ENCODE measurements around the gene PDIA4. TPM values are rescaled to one million over a fixed set of nuclear protein-coding genes. Genes with fewer than 3 reads are reported as not detected.
A peak's percentile ranks its signal among the peaks of the same experiment; 100 is the strongest.
"Not testable (repeated sequence)": the region's sequence is repeated elsewhere in the genome, so short reads cannot be mapped to it uniquely, and the experiment has no call there.

Gene PDIA4
- total RNA-seq, 2 donors from 2014 or later = 32.3 to 48.9 TPM

GRCh38 chr7:148987010-148987750 lies 41.1 kb downstream of the PDIA4 start:
- DNase-seq (ENCODE audit: low spot score) = peak; percentile 93
- Histone ChIP-seq H3K4me1 (peaks cover 0 to 41% of the 10 kb centered on the region in 2 donors), H3K27ac (peak overlapping the region; percentile 87 to 90)

GRCh38 chr7:148986742-148987009 lies 41.6 kb downstream of the PDIA4 start:
- TF ChIP-seq CTCF (IDR thresholded peaks at IDR 0.05) = no peak
- peaks cover 0 to 41% of the 10 kb centered on the region in 2 donors for H3K4me1 ChIP-seq
- no peaks in the 10 kb centered on the region for H3K9me3 ChIP-seq
- H3K27ac ChIP-seq = peak overlapping the region; percentile 87 to 90
- no peaks in the 10 kb centered on the region for H3K27me3 ChIP-seq
- peak overlapping the region in 1 of 2 donors; percentile 74 for H3K4me3 ChIP-seq
- no peak for DNase-seq (ENCODE audit: low spot score)
- no peaks in the 10 kb centered on the region for H3K36me3 ChIP-seq

More at GRCh38 chr7:148987010-148987750, 41.1 kb downstream of the PDIA4 start:
- Histone ChIP-seq H3K27me3 (no peaks in the 10 kb centered on the region), H3K4me3 (peak overlapping the region; percentile 72 to 74), H3K36me3 (no peaks in the 10 kb centered on the region), H3K9me3 (no peaks in the 10 kb centered on the region)
- TF ChIP-seq CTCF (IDR thresholded peaks at IDR 0.05) = no peak

GRCh38 chr7:148983200-148984146 lies 44.8 kb downstream of the PDIA4 start:
- Histone ChIP-seq H3K27ac (peak overlapping the region; percentile 7 to 37), H3K27me3 (no peaks in the 10 kb centered on the region), H3K36me3 (no peaks in the 10 kb centered on the region), H3K9me3 (no peaks in the 10 kb centered on the region), H3K4me1 (peaks cover 0 to 41% of the 10 kb centered on the region in 2 donors), H3K4me3 (peak overlapping the region; percentile 54 to 63)
- no peak for DNase-seq (ENCODE audit: low spot score)
- no peak for TF ChIP-seq CTCF (IDR thresholded peaks at IDR 0.05)

- no peaks in the 10 kb centered on the region for H3K36me3 ChIP-seq
- no peak for TF ChIP-seq CTCF (IDR thresholded peaks at IDR 0.05)
- H3K4me3 ChIP-seq = peak overlapping the region; percentile 54 to 63
- H3K4me1 ChIP-seq = peaks cover 0 to 34% of the 10 kb centered on the region in 2 donors
- no peaks in the 10 kb centered on the region for H3K27me3 ChIP-seq
- peak overlapping the region in 1 of 2 donors; percentile 7 for H3K27ac ChIP-seq
- no peaks in the 10 kb centered on the region for H3K9me3 ChIP-seq
- no peak for DNase-seq (ENCODE audit: low spot score)
These were observed 45.6 kb downstream of the PDIA4 start for GRCh38 chr7:148982654-148983199.

- no peak for TF ChIP-seq CTCF (IDR thresholded peaks at IDR 0.05)
- Histone ChIP-seq H3K4me3 (no peak overlapping the region), H3K27me3 (peaks cover 0 to 3% of the 10 kb centered on the region in 2 donors), H3K9me3 (no peaks in the 10 kb centered on the region), H3K36me3 (no peaks in the 10 kb centered on the region), H3K27ac (no peak overlapping the region), H3K4me1 (peaks cover 0 to 23% of the 10 kb centered on the region in 2 donors)
- no peak for DNase-seq (ENCODE audit: low spot score)
These were observed 48.5 kb downstream of the PDIA4 start for GRCh38 chr7:148979827-148980226.

- not testable (repeated sequence) for H3K27me3 ChIP-seq; H3K4me3 ChIP-seq; H3K27ac ChIP-seq; DNase-seq (ENCODE audit: low spot score); H3K9me3 ChIP-seq; H3K36me3 ChIP-seq
- peaks cover 0 to 16% of the 10 kb centered on the region in 2 donors for H3K4me1 ChIP-seq
These were observed 49.2 kb downstream of the PDIA4 start for GRCh38 chr7:148979072-148979471.
